Gastrocnemius medialis (tissue), 4 donors: ENCODE results near the gene KRTAP7-1.
A peak's percentile ranks its signal among the peaks of the same experiment; 100 is the strongest.

Experiments
- CTCF ChIP-seq, 5 experiments: fragments of 450-650 bp in 3 of 5; fragments of 200-600 bp in 2 of 5; sonication (generic) in 2 of 5; IDR thresholded peaks in 4 of 5; conservative IDR thresholded peaks in 1 of 5; 1 replicate in 4 of 5; 2 replicates in 1 of 5; pipeline ENCODE4 v1.5.1; 2016 to 2019; ENCODE audit warnings: antibody characterized with exemption in 5 of 5, mild to moderate bottlenecking in 3 of 5, moderate library complexity in 3 of 5
- POLR2A ChIP-seq, 2 donors: fragments of 450-650 bp; IDR thresholded peaks; one replicate each; pipeline ENCODE4 v1.6.1; 2017; ENCODE audit warnings: antibody characterized with exemption in 2 of 2, mild to moderate bottlenecking in 2 of 2, moderate library complexity in 2 of 2

GRCh38 chr21:30831194-30831765, 1.7 kb upstream of the KRTAP7-1 start:
- TF ChIP-seq CTCF (IDR thresholded peaks at IDR 0.05 in 4 of 5, conservative IDR thresholded peaks at IDR 0.05 in 1 of 5) (peak in 1 of 5 experiments; percentile 18), POLR2A (IDR thresholded peaks at IDR 0.05) (no peak)
